Measurements from ENCODE around the gene FAN1. TPM values are rescaled to one million over a fixed set of nuclear protein-coding genes. Genes with fewer than 3 reads are reported as not detected.

FAN1 gene
- total and polyA plus RNA-seq, 2 of the 13 experiments (the other 11 are each of a cell fraction or from before 2014, with no cell fraction given), result 10.8 to 20.1 TPM

GRCh38 chr15:30926161-30926560, 22.4 kb downstream of the FAN1 start:
- intact Hi-C loops (cut with micrococcal nuclease; ENCODE audit: unreplicated experiment) (no loop called here), in situ Hi-C loops (cut with HindIII; ENCODE audit: extremely low pct_ligation_motif_present, low pct_unique_long_range_greater_than_20kb) (no loop called here)
- H3K36me3 ChIP-seq (replicated peaks in 1 of 2; ENCODE audit: control insufficient read depth in 1 of 2, insufficient read depth in 2 of 2, low read length in 2 of 2), result peaks cover 23 to 69% of the 10 kb centered on the region in 2 experiments
- no peak for ATAC-seq
- CTCF ChIA-PET (ENCODE audit: low intra/inter-chr PET ratio, low total read pairs), result no interaction called here
- BruUV-seq (replicated peaks), result no TSS peak
- no peaks in the 10 kb centered on the region for H4K20me1 ChIP-seq (ENCODE audit: insufficient read depth, low read length)
- FAIRE-seq, result no peak
- H3K27me3 ChIP-seq (ENCODE audit: control insufficient read depth in 1 of 2, insufficient read depth in 2 of 2, low read length in 2 of 2), result no peaks in the 10 kb centered on the region
- H3K4me1 ChIP-seq (ENCODE audit: insufficient read depth, low read length), result no peaks in the 10 kb centered on the region
- no peaks in the 10 kb centered on the region for H3K79me2 ChIP-seq (ENCODE audit: insufficient read depth, low read length)
- WGBS (ENCODE audit: low lambda C conversion rate), result 92% methylated on average over 8 of the region's 8 CpGs
- H3K4me3 ChIP-seq (replicated peaks in 1 of 3; ENCODE audit: insufficient read depth in 1 of 3, low read depth in 2 of 3, low read length in 3 of 3), result no peak overlapping the region
- H3K9me3 ChIP-seq (ENCODE audit: low read length), result no peaks in the 10 kb centered on the region
- no peak overlapping the region for H2AFZ ChIP-seq (ENCODE audit: low read length)
- POLR2A ChIA-PET, result no interaction called here
- DNase-seq (ENCODE audit: low spot score), result no peak
- H3K27ac ChIP-seq (ENCODE audit: extremely low read length, insufficient read depth, low read length), result no peak overlapping the region
- H3K9ac ChIP-seq (ENCODE audit: insufficient read depth, low read depth, low read length), result no peak overlapping the region
- H3K4me2 ChIP-seq (ENCODE audit: low read depth, low read length), result no peak overlapping the region
- TF ChIP-seq ZNF691 (CRISPR knock-in tag; IDR thresholded peaks at IDR 0.05; ENCODE audit: borderline replicate concordance, low read depth), result no peak
- TF ChIP-seq ZNF557 (CRISPR knock-in tag; IDR thresholded peaks at IDR 0.05), result no peak
- no peak for TF ChIP-seq MIER2 (CRISPR knock-in tag; IDR thresholded peaks at IDR 0.05)
- TF ChIP-seq ZBTB10 (CRISPR knock-in tag; IDR thresholded peaks at IDR 0.05; ENCODE audit: borderline replicate concordance), result no peak
- TF ChIP-seq NFIB (CRISPR knock-in tag; IDR thresholded peaks at IDR 0.05; ENCODE audit: borderline replicate concordance), result no peak
- TF ChIP-seq ZNF546 (CRISPR knock-in tag; conservative IDR thresholded peaks at IDR 0.05), result no peak
- no peak for TF ChIP-seq MZF1 (CRISPR knock-in tag; IDR thresholded peaks at IDR 0.05; ENCODE audit: borderline replicate concordance)
- TF ChIP-seq FOXA3 (CRISPR knock-in tag; IDR thresholded peaks at IDR 0.05), result no peak
- no peak for TF ChIP-seq ZNF674 (CRISPR knock-in tag; IDR thresholded peaks at IDR 0.05; ENCODE audit: low read depth)
- no peak for TF ChIP-seq ZNF614 (CRISPR knock-in tag; IDR thresholded peaks at IDR 0.05; ENCODE audit: borderline replicate concordance)
- no peak for TF ChIP-seq ZNF431 (CRISPR knock-in tag; IDR thresholded peaks at IDR 0.05; ENCODE audit: borderline replicate concordance, low read depth)
- no peak for TF ChIP-seq TCF7L2 (IDR thresholded peaks at IDR 0.05; ENCODE audit: low read depth, low read length)
- no peak for TF ChIP-seq ZNF709 (CRISPR knock-in tag; IDR thresholded peaks at IDR 0.05)
- TF ChIP-seq ZNF569 (CRISPR knock-in tag; IDR thresholded peaks at IDR 0.05; ENCODE audit: borderline replicate concordance), result no peak
- TF ChIP-seq ZNF775 (CRISPR knock-in tag; IDR thresholded peaks at IDR 0.05; ENCODE audit: borderline replicate concordance), result no peak
- TF ChIP-seq SMAD1 (CRISPR knock-in tag; IDR thresholded peaks at IDR 0.05; ENCODE audit: borderline replicate concordance, low read depth), result no peak
- TF ChIP-seq ZNF18 (CRISPR knock-in tag; IDR thresholded peaks at IDR 0.05; ENCODE audit: insufficient replicate concordance), result no peak
- TF ChIP-seq ZNF574 (CRISPR knock-in tag; IDR thresholded peaks at IDR 0.05), result no peak
